Measurements from ENCODE around the gene TCN2. TPM values are rescaled to one million over a fixed set of nuclear protein-coding genes. Genes with fewer than 3 reads are reported as not detected.
"Not testable (repeated sequence)": the region's sequence is repeated elsewhere in the genome, so short reads cannot be mapped to it uniquely, and the experiment has no call there.

TCN2 gene
- total RNA-seq, 1 experiment from 2014 or later = 0.93 TPM

DNA sequence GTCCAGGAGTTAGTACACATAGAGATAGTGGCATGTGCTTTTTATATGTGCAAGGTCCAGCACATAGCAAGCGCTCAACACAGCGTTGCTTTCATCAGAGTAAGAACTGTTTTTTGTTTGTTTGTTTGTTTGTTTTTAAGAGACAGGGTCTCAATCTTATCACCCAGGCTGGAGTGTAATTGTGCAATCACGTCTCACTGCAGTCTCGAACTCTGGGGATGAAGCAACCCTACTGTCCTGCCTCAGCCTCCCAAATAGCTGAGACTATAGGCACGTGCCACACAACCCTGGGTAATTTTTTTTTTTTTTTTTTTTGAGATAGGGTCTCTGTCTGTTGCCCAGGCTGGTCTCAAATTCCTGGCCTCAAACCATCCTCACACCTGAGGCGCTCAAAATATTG, 10.8 kb downstream of the TCN2 start:
- Histone ChIP-seq H3K27me3 (ENCODE audit: low read length) (no peaks in the 10 kb centered on the region), H3K27ac (ENCODE audit: low read length) (no peak overlapping the region), H2AFZ (ENCODE audit: low read length) (no peak overlapping the region), H3K9me3 (ENCODE audit: low read length) (no peaks in the 10 kb centered on the region), H3K4me2 (ENCODE audit: low read depth, low read length, poor library complexity, severe bottlenecking) (no peak overlapping the region), H3K9me2 (replicated peaks; ENCODE audit: insufficient read depth, low read length) (no peaks in the 10 kb centered on the region), H3K4me1 (ENCODE audit: low read length) (no peaks in the 10 kb centered on the region), H3K9ac (ENCODE audit: low read length) (no peak overlapping the region), H3K4me3 (ENCODE audit: low read length) (no peak overlapping the region), H3K36me3 (ENCODE audit: insufficient read depth, low read length) (no peaks in the 10 kb centered on the region), H3K79me2 (ENCODE audit: low read length) (no peaks in the 10 kb centered on the region), H4K20me1 (ENCODE audit: insufficient read depth, low read depth, low read length) (no peaks in the 10 kb centered on the region)
- no peak for DNase-seq

DNA sequence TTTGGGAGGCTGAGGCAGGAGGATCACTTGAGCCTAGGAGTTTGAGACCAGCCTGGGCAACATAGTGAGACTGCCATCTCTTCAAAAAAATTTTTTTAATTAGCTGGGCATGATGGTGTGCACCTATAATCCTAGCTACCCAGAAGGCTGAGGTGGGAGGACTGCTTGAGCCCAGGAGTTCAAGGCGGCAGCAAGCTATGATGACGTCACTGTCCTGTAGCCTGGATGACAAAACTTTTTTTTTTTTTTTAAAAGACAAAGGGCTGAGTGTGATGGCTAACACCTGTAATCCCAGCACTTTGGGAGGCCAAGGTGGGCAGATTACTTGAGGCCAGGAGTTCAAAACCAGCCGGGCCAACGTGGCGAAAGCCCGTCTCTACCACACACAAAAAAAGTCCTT, 12.9 kb downstream of the TCN2 start:
- DNase-seq; H3K9ac ChIP-seq (ENCODE audit: low read length); H2AFZ ChIP-seq (ENCODE audit: low read length); H3K27ac ChIP-seq (ENCODE audit: low read length); H3K36me3 ChIP-seq (ENCODE audit: insufficient read depth, low read length); H3K9me3 ChIP-seq (ENCODE audit: low read length); H3K4me3 ChIP-seq (ENCODE audit: low read length); H4K20me1 ChIP-seq (ENCODE audit: insufficient read depth, low read depth, low read length); H3K27me3 ChIP-seq (ENCODE audit: low read length); H3K79me2 ChIP-seq (ENCODE audit: low read length); H3K4me1 ChIP-seq (ENCODE audit: low read length); H3K4me2 ChIP-seq (ENCODE audit: low read depth, low read length, poor library complexity, severe bottlenecking); H3K9me2 ChIP-seq (replicated peaks; ENCODE audit: insufficient read depth, low read length): not testable (repeated sequence)

DNA sequence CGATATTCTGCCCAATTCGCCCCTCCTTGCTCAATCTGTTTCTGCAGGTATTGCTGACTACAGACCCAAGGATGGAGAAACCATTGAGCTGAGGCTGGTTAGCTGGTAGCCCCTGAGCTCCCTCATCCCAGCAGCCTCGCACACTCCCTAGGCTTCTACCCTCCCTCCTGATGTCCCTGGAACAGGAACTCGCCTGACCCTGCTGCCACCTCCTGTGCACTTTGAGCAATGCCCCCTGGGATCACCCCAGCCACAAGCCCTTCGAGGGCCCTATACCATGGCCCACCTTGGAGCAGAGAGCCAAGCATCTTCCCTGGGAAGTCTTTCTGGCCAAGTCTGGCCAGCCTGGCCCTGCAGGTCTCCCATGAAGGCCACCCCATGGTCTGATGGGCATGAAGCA, 19.4 kb downstream of the TCN2 start:
- H3K79me2 ChIP-seq (ENCODE audit: low read length) = no peaks in the 10 kb centered on the region
- no peak overlapping the region for H2AFZ ChIP-seq (ENCODE audit: low read length)
- no peaks in the 10 kb centered on the region for H3K9me2 ChIP-seq (replicated peaks; ENCODE audit: insufficient read depth, low read length)
- no peak overlapping the region for H3K9ac ChIP-seq (ENCODE audit: low read length)
- no peak overlapping the region for H3K27ac ChIP-seq (ENCODE audit: low read length)
- H3K36me3 ChIP-seq (ENCODE audit: insufficient read depth, low read length) = no peaks in the 10 kb centered on the region
- no peak for DNase-seq
- H3K9me3 ChIP-seq (ENCODE audit: low read length) = no peaks in the 10 kb centered on the region
- no peaks in the 10 kb centered on the region for H4K20me1 ChIP-seq (ENCODE audit: insufficient read depth, low read depth, low read length)
- H3K4me1 ChIP-seq (ENCODE audit: low read length) = no peaks in the 10 kb centered on the region
- no peak overlapping the region for H3K4me2 ChIP-seq (ENCODE audit: low read depth, low read length, poor library complexity, severe bottlenecking)
- no peak overlapping the region for H3K4me3 ChIP-seq (ENCODE audit: low read length)
- H3K27me3 ChIP-seq (ENCODE audit: low read length) = no peaks in the 10 kb centered on the region

DNA sequence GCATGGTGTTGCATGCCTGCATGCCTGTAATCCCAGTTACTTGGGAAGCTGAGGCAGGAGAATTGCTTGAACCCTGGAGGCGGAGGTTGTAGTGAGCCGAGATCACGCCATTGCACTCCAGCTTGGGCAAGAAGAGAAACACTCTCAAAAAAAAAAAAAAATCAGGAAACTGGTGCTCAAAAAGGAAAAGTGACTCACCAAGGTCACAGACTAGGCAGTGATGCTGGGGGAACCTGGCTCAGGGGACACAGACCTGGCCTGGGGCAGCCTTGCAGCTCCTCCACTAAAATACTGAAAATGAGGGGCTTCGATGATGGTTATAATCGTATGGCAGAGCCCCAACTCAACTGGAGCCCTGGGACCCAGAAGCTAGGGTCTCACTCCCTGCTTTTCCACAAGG, 20.5 kb downstream of the TCN2 start:
- Histone ChIP-seq H3K9me2 (replicated peaks; ENCODE audit: insufficient read depth, low read length) (no peaks in the 10 kb centered on the region), H3K27me3 (ENCODE audit: low read length) (no peaks in the 10 kb centered on the region), H3K4me1 (ENCODE audit: low read length) (no peaks in the 10 kb centered on the region), H3K79me2 (ENCODE audit: low read length) (no peaks in the 10 kb centered on the region), H2AFZ (ENCODE audit: low read length) (no peak overlapping the region), H3K4me3 (ENCODE audit: low read length) (no peak overlapping the region), H3K9me3 (ENCODE audit: low read length) (no peaks in the 10 kb centered on the region), H3K9ac (ENCODE audit: low read length) (no peak overlapping the region), H3K27ac (ENCODE audit: low read length) (no peak overlapping the region), H3K36me3 (ENCODE audit: insufficient read depth, low read length) (no peaks in the 10 kb centered on the region), H4K20me1 (ENCODE audit: insufficient read depth, low read depth, low read length) (no peaks in the 10 kb centered on the region), H3K4me2 (ENCODE audit: low read depth, low read length, poor library complexity, severe bottlenecking) (no peak overlapping the region)
- DNase-seq = no peak

DNA sequence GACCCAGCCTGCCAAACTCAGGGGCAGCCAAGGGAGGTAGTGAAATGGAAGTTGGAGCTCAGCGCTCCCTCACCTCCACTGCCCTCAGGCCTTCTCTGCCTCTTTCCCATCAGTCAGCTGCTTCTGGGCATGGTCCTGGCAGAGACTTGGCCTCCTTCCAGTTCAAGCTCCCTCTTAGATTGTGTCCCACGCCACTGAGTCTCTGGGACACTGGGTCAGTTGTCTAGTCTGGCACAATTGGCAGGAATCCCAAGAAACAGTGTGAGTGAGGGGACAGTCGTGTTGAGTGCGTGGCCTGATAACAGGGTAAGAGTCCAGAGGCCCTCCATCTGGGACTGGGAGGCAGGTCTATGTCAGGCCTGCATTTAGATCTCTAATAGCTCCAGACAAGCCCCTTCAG, 21.5 kb downstream of the TCN2 start:
- no peak for DNase-seq

DNA sequence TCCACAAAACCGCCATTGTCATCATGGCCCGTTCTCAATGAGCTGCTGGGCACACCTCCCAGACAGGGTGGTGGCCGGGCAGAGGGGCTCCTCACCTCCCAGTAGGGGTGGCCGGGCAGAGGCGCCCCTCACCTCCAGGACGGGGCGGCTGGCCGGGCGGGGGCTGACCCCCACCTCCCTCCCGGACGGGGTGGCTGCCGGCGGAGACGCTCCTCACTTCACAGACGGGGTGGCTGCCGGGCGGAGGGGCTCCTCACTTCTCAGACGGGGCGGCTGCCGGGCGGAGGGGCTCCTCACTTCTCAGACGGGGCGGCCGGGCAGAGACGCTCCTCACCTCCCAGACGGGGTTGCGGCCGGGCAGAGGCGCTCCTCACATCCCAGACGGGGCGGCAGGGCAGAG, 24.5 kb downstream of the TCN2 start:
- not testable (repeated sequence) for H3K27ac ChIP-seq (ENCODE audit: low read length); H2AFZ ChIP-seq (ENCODE audit: low read length); H3K9ac ChIP-seq (ENCODE audit: low read length); H3K79me2 ChIP-seq (ENCODE audit: low read length); H4K20me1 ChIP-seq (ENCODE audit: insufficient read depth, low read depth, low read length); H3K36me3 ChIP-seq (ENCODE audit: insufficient read depth, low read length); DNase-seq; H3K27me3 ChIP-seq (ENCODE audit: low read length); H3K4me2 ChIP-seq (ENCODE audit: low read depth, low read length, poor library complexity, severe bottlenecking); H3K4me3 ChIP-seq (ENCODE audit: low read length); H3K9me3 ChIP-seq (ENCODE audit: low read length); H3K9me2 ChIP-seq (replicated peaks; ENCODE audit: insufficient read depth, low read length)
- peaks cover 18% of the 10 kb centered on the region for H3K4me1 ChIP-seq (ENCODE audit: low read length)

More for the DNA sequence above, 21.5 kb downstream of the TCN2 start:
- H3K9me3 ChIP-seq (ENCODE audit: low read length) = no peaks in the 10 kb centered on the region
- no peaks in the 10 kb centered on the region for H3K27me3 ChIP-seq (ENCODE audit: low read length)
- no peaks in the 10 kb centered on the region for H3K36me3 ChIP-seq (ENCODE audit: insufficient read depth, low read length)
- no peak overlapping the region for H2AFZ ChIP-seq (ENCODE audit: low read length)
- H4K20me1 ChIP-seq (ENCODE audit: insufficient read depth, low read depth, low read length) = no peaks in the 10 kb centered on the region
- no peaks in the 10 kb centered on the region for H3K79me2 ChIP-seq (ENCODE audit: low read length)
- H3K4me3 ChIP-seq (ENCODE audit: low read length) = no peak overlapping the region
- no peaks in the 10 kb centered on the region for H3K9me2 ChIP-seq (replicated peaks; ENCODE audit: insufficient read depth, low read length)
- H3K4me1 ChIP-seq (ENCODE audit: low read length) = no peaks in the 10 kb centered on the region
- no peak overlapping the region for H3K27ac ChIP-seq (ENCODE audit: low read length)
- no peak overlapping the region for H3K9ac ChIP-seq (ENCODE audit: low read length)
- H3K4me2 ChIP-seq (ENCODE audit: low read depth, low read length, poor library complexity, severe bottlenecking) = no peak overlapping the region

DNA sequence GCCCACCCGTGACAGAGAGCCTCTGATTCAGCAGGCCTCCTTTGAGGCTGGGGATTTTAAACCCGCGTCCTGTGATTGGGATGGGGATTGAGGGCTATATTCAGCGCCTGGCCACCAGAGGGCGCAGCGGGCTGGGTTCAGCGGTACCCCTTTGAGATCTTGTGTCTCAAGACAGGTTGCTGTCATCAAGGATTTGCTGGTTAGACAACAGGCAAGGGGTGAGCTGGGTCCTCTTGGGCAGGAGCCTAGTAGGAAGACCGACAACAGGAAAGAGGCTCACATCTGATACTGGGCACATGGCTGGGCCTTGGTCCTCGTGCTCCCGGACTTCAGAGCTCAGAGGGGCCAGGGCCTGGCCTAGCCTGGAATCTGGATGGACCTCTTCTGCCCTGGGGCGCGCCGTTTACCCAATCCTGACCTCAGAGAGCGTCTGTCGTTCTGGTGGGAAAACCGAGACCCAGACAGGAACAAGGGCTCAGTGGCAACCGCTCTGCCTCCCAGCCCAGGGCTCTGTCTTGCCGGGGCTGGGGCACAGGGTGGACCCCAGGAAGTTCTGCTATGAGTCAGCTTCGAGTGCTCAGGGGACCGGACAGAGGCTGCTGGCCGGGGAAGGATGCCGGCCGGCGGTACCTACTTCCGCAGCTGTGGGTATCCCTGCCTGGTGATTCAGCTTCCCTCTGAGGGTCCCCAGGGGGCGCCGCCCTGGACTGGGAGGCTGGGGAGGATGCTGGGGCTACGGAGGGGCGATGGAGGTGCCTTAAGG, 27.7 kb downstream of the TCN2 start:
- Histone ChIP-seq H3K9ac (ENCODE audit: low read length) (peak overlapping the region; percentile 75), H3K9me3 (ENCODE audit: low read length) (no peaks in the 10 kb centered on the region), H3K27ac (ENCODE audit: low read length) (no peak overlapping the region), H4K20me1 (ENCODE audit: insufficient read depth, low read depth, low read length) (no peaks in the 10 kb centered on the region; the same call in 1 of the 2 replicates), H3K4me2 (ENCODE audit: low read depth, low read length, poor library complexity, severe bottlenecking) (peak overlapping the region; percentile 99), H3K4me3 (ENCODE audit: low read length) (peak overlapping the region; percentile 90), H2AFZ (ENCODE audit: low read length) (peak overlapping the region; percentile 96), H3K9me2 (replicated peaks; ENCODE audit: insufficient read depth, low read length) (no peaks in the 10 kb centered on the region), H3K79me2 (ENCODE audit: low read length) (no peaks in the 10 kb centered on the region), H3K36me3 (ENCODE audit: insufficient read depth, low read length) (no peaks in the 10 kb centered on the region), H3K4me1 (ENCODE audit: low read length) (peaks cover 23% of the 10 kb centered on the region), H3K27me3 (ENCODE audit: low read length) (no peaks in the 10 kb centered on the region)
- DNase-seq = peak; percentile 94

DNA sequence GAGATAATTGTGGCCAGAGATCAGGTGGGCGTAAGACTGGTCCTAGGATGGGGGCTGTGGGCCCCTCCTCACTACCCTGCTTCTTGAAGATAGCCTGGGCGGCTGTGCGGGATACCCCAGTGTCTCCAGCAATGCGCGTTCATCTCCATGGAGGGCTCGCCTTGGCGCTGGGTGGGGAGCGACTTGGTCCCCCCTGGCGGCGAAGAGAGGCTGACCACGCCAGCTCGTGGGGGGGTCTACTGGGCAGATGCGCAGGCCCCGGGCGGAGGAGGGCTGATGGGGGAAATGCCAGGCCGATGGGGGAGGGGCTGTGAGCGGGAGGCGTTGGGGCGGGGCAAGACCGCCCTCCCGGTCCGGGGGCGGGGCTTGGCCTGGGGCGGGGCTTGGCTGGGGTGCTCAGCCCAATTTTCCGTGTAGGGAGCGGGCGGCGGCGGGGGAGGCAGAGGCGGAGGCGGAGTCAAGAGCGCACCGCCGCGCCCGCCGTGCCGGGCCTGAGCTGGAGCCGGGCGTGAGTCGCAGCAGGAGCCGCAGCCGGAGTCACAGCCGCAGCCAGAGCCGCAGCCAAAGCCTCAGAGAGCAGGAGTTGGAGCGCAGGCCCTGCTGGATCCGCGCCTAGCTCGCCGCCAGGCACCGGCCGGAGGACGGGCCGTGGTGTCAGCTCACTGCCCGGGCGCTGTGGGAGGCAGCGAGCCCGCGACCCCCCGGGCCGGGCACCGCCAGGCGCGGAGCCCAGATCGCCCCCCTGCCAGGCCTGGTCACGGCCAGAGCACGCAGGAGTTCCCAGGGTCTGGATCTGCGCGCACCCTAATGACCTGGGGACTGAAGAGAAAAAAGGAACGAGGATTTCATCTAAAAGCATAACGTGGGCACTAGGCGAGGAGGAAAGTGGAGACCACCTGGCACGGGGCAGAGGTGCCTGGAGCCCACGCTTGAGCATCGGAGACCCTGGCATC, 28.6 kb downstream of the TCN2 start, which contains the start of gene SLC35E4:
Gene SLC35E4, plus strand, starts transcription at position 509 of the 953 bp plus-strand sequence. CDS start 670 bp downstream, outside the sequence.
- peak; percentile 96 for DNase-seq
- no peaks in the 10 kb centered on the region for H3K79me2 ChIP-seq (ENCODE audit: low read length)
- no peaks in the 10 kb centered on the region for H3K9me3 ChIP-seq (ENCODE audit: low read length)
- H3K36me3 ChIP-seq (ENCODE audit: insufficient read depth, low read length) = no peaks in the 10 kb centered on the region
- H3K9me2 ChIP-seq (replicated peaks; ENCODE audit: insufficient read depth, low read length) = no peaks in the 10 kb centered on the region
- H3K27ac ChIP-seq (ENCODE audit: low read length) = no peak within 1 kb of the TSS
- no peaks in the 10 kb centered on the region; the same call in 1 of the 2 replicates for H4K20me1 ChIP-seq (ENCODE audit: insufficient read depth, low read depth, low read length)
- peak within 1 kb of the TSS; percentile 99 for H2AFZ ChIP-seq (ENCODE audit: low read length)
- no peaks in the 10 kb centered on the region for H3K27me3 ChIP-seq (ENCODE audit: low read length)
- H3K4me3 ChIP-seq (ENCODE audit: low read length) = peak within 1 kb of the TSS; percentile 90
- peak within 1 kb of the TSS; percentile 81 for H3K9ac ChIP-seq (ENCODE audit: low read length)
- peak within 1 kb of the TSS; percentile 99 for H3K4me2 ChIP-seq (ENCODE audit: low read depth, low read length, poor library complexity, severe bottlenecking)
- H3K4me1 ChIP-seq (ENCODE audit: low read length) = peaks cover 23% of the 10 kb centered on the region
